Left lobe of liver (tissue), 2 donors: ENCODE results near the gene FBP1. TPM values are rescaled to one million over a fixed set of nuclear protein-coding genes. Genes with fewer than 3 reads are reported as not detected.

Experiments used
- ATAC-seq: fragments of 200-7000 bp; cut with Tn5 transposase; one replicate; pipeline ENCODE4 v1.9.1; 2020; ENCODE audit warnings: mild to moderate bottlenecking, moderate library complexity
- DNase-seq: peaks from one replicate; pipeline ENCODE4 v3.0.0-alpha.2; 2020; ENCODE audit warnings: low spot score
- total RNA-seq: library from RNA; stranded (reverse); gene quantifications from one replicate; pipeline ENCODE4 v1.2.1, GENCODE V29; 2021
- donor health status: DM: no; HTN: no; CAD: no; lungs with moderate emphysema.
- donor health status: DM: no; HTN: yes; CAD: no.

FBP1 gene
- total RNA-seq, 1 donor from 2014 or later = 476 TPM

GRCh38 chr9:94657021-94657725 is 17.9 kb upstream of the FBP1 start:
- ATAC-seq = no peak
- DNase-seq = no peak

- ATAC-seq = peak; percentile 47
Observed at GRCh38 chr9:94656200-94656599, 16.9 kb upstream of the FBP1 start.

GRCh38 chr9:94655739-94656138 is 16.4 kb upstream of the FBP1 start:
- ATAC-seq = no peak

More at GRCh38 chr9:94656200-94656599, 16.9 kb upstream of the FBP1 start:
- no peak for DNase-seq

GRCh38 chr9:94654165-94654894 is 15.0 kb upstream of the FBP1 start:
- ATAC-seq = peak; percentile 38

More at GRCh38 chr9:94655739-94656138, 16.4 kb upstream of the FBP1 start:
- no peak for DNase-seq

GRCh38 chr9:94650949-94651348 is 11.6 kb upstream of the FBP1 start:
- DNase-seq (no peak), ATAC-seq (no peak)

More at GRCh38 chr9:94654165-94654894, 15.0 kb upstream of the FBP1 start:
- DNase-seq = no peak

- DNase-seq (no peak), ATAC-seq (peak; percentile 35)
Observed at GRCh38 chr9:94649100-94649819, 9.9 kb upstream of the FBP1 start.

GRCh38 chr9:94648185-94648584 is 8.9 kb upstream of the FBP1 start:
- no peak for DNase-seq

GRCh38 chr9:94645901-94646300 is 6.6 kb upstream of the FBP1 start:
- peak; percentile 52 for ATAC-seq
- DNase-seq = no peak

More at GRCh38 chr9:94648185-94648584, 8.9 kb upstream of the FBP1 start:
- no peak for ATAC-seq

GRCh38 chr9:94644543-94644942 is 5.2 kb upstream of the FBP1 start:
- DNase-seq (no peak), ATAC-seq (no peak)

- DNase-seq (no peak), ATAC-seq (no peak)
Observed at GRCh38 chr9:94643741-94644140, 4.4 kb upstream of the FBP1 start.

- no peak for DNase-seq
- ATAC-seq = no peak
Observed at GRCh38 chr9:94643176-94643575, 3.9 kb upstream of the FBP1 start.

- DNase-seq (no peak), ATAC-seq (no peak)
Observed at GRCh38 chr9:94642501-94642900, 3.2 kb upstream of the FBP1 start.

GRCh38 chr9:94639999-94640376 is 670 bp upstream of the FBP1 start:
- DNase-seq (no peak), ATAC-seq (peak; percentile 22)

GRCh38 chr9:94638335-94639060 is 820 bp downstream of the FBP1 start:
- DNase-seq (peak; percentile 60), ATAC-seq (peak; percentile 16)

- ATAC-seq (peak; percentile 23), DNase-seq (no peak)
Observed at GRCh38 chr9:94632737-94633136, 6.6 kb downstream of the FBP1 start.

- DNase-seq = peak; percentile 68
- ATAC-seq = peak; percentile 56
Observed at GRCh38 chr9:94631599-94631998, 7.7 kb downstream of the FBP1 start.

GRCh38 chr9:94630833-94631232 is 8.5 kb downstream of the FBP1 start:
- ATAC-seq = no peak
- no peak for DNase-seq

- DNase-seq = peak; percentile 78
- peak; percentile 66 for ATAC-seq
Observed at GRCh38 chr9:94630281-94630680, 9.0 kb downstream of the FBP1 start.

GRCh38 chr9:94627287-94627686 is 12.0 kb downstream of the FBP1 start:
- no peak for ATAC-seq

GRCh38 chr9:94625835-94626234 is 13.5 kb downstream of the FBP1 start:
- DNase-seq (no peak), ATAC-seq (no peak)

More at GRCh38 chr9:94627287-94627686, 12.0 kb downstream of the FBP1 start:
- no peak for DNase-seq

GRCh38 chr9:94624629-94625028 is 14.7 kb downstream of the FBP1 start:
- DNase-seq = no peak
- no peak for ATAC-seq
